SK-N-SH (cell line): ENCODE measurements around the gene NIPAL3. TPM values are rescaled to one million over a fixed set of nuclear protein-coding genes. Genes with fewer than 3 reads are reported as not detected.
A peak's percentile ranks its signal among the peaks of the same experiment; 100 is the strongest.

Experiments
- CTCF ChIA-PET: fragments of 300-600, 350-600 bp; formaldehyde crosslinking; extraction: SDS; loops from one replicate; lab custom pipeline; 2021; lab: Yijun Ruan, JAX
- POLR2A ChIA-PET: fragments of 350-600 bp; sonication (Branson Sonifier 250); formaldehyde crosslinking; extraction: SDS; loops from one replicate; lab custom pipeline; 2020; ENCODE audit warnings: antibody characterized with exemption, inconsistent platforms; lab: Yijun Ruan, JAX
- DNase-seq: peaks from one replicate; pipeline ENCODE4 v3.0.0; 2012
- H2AFZ ChIP-seq: fragments of 200-600 bp; sonication (generic); 2 replicates; pipeline ENCODE4 v1.8.1; 2016; ENCODE audit warnings: antibody characterized with exemption, mild to moderate bottlenecking, low read depth
- H3F3A ChIP-seq: fragments of 200-600 bp; sonication (generic); replicated peaks from 2 replicates; pipeline ENCODE3; 2016; ENCODE audit warnings: antibody characterized with exemption, mild to moderate bottlenecking; ENCODE audit not compliant: insufficient read depth
- H3K27ac ChIP-seq, 2 experiments: fragments of 200-500 bp in 1 of 2; fragments of 200-600 bp in 1 of 2; sonication (Bioruptor generic) in 1 of 2; sonication (generic), shearing (Covaris generic) in 1 of 2; 2 replicates each; pipeline versions ENCODE4 v1.5.1 to v1.6.1; 2014 to 2016; ENCODE audit warnings: low read depth in 2 of 2, inconsistent platforms in 1 of 2, low read length in 1 of 2, mild to moderate bottlenecking in 1 of 2, mixed read lengths in 1 of 2
- H3K27me3 ChIP-seq: fragments of 200-600 bp; sonication (generic), shearing (Covaris generic); 2 replicates; pipeline ENCODE4 v1.6.1; 2016; ENCODE audit warnings: mixed run types; ENCODE audit not compliant: insufficient read depth
- H3K36me3 ChIP-seq, 2 experiments: fragments of 200-500 bp in 1 of 2; fragments of 200-600 bp in 1 of 2; sonication (Bioruptor generic) in 1 of 2; sonication (generic) in 1 of 2; replicated peaks in 1 of 2; 2 replicates each; pipeline versions ENCODE3 to v1.5.1; 2014 to 2016; ENCODE audit warnings: low read length in 1 of 2, mild to moderate bottlenecking in 1 of 2; ENCODE audit not compliant: insufficient read depth in 2 of 2, control insufficient read depth in 1 of 2
- H3K4me1 ChIP-seq, 2 experiments: fragments of 200-500 bp in 1 of 2; fragments of 200-600 bp in 1 of 2; sonication (Bioruptor generic) in 1 of 2; sonication (generic), shearing (Covaris generic) in 1 of 2; 2 replicates each; pipeline versions ENCODE4 v1.5.1 to v1.6.1; 2014 to 2016; ENCODE audit warnings: low read depth in 1 of 2, low read length in 1 of 2, mixed run types in 1 of 2; ENCODE audit not compliant: insufficient read depth in 2 of 2, control insufficient read depth in 1 of 2
- H3K4me2 ChIP-seq: fragments of 200-600 bp; sonication (generic), shearing (Covaris generic); 2 replicates; pipeline ENCODE4 v1.6.1; 2017; ENCODE audit warnings: mixed run types
- H3K4me3 ChIP-seq, 2 experiments: fragments of 200-500 bp in 1 of 2; fragments of 200-600 bp in 1 of 2; sonication (Bioruptor generic) in 1 of 2; sonication (generic), shearing (Covaris generic) in 1 of 2; 2 replicates each; pipeline versions ENCODE4 v1.5.1 to v1.8.1; 2014 to 2016; ENCODE audit warnings: low read depth in 2 of 2, inconsistent platforms in 1 of 2, low read length in 1 of 2, mild to moderate bottlenecking in 1 of 2, mixed read lengths in 1 of 2, moderate library complexity in 1 of 2
- H3K79me2 ChIP-seq: fragments of 200-600 bp; sonication (generic); 2 replicates; pipeline ENCODE4 v1.8.1; 2017; ENCODE audit warnings: mild to moderate bottlenecking; ENCODE audit not compliant: insufficient read depth
- H3K9ac ChIP-seq: fragments of 200-600 bp; sonication (generic); 2 replicates; pipeline ENCODE4 v1.6.1; 2017; ENCODE audit warnings: mixed run types
- H3K9me2 ChIP-seq: fragments of 200-600 bp; sonication (generic); 2 replicates; pipeline ENCODE4 v1.6.1; 2017; ENCODE audit warnings: mixed run types
- H3K9me3 ChIP-seq: fragments of 200-600 bp; sonication (generic); 2 replicates; pipeline ENCODE4 v1.6.1; 2017; ENCODE audit warnings: mixed run types, mild to moderate bottlenecking, moderate library complexity
- H4K20me1 ChIP-seq: fragments of 200-600 bp; sonication (generic); 2 replicates; pipeline ENCODE4 v1.6.1; 2017; ENCODE audit warnings: mild to moderate bottlenecking, mixed run types; ENCODE audit not compliant: insufficient read depth
- CHD2 ChIP-seq: fragments of 150-350 bp; IDR thresholded peaks from 2 replicates; pipeline ENCODE4 v1.6.1; 2018; ENCODE audit warnings: low read length; ENCODE audit not compliant: partially characterized antibody
- ELF1 ChIP-seq: IDR thresholded peaks from 2 replicates; pipeline ENCODE4 v1.4.0; 2012
- FOSL2 ChIP-seq: IDR thresholded peaks from 2 replicates; pipeline ENCODE4 v1.4.0; 2012; ENCODE audit warnings: low read depth, mild to moderate bottlenecking, moderate library complexity, borderline replicate concordance
- GATA2 ChIP-seq: sonication (generic); formaldehyde crosslinking; IDR thresholded peaks from 2 replicates; pipeline ENCODE4 v1.5.0; 2020; ENCODE audit warnings: mild to moderate bottlenecking, missing genetic modification reagents
- IRF3 ChIP-seq: fragments of 150-350 bp; IDR thresholded peaks from 2 replicates; pipeline ENCODE4 v1.6.1; 2016; ENCODE audit warnings: mild to moderate bottlenecking, low read depth, low read length
- MXI1 ChIP-seq: IDR thresholded peaks from 2 replicates; pipeline ENCODE4 v1.6.1; 2012; ENCODE audit warnings: mild to moderate bottlenecking, low read depth, low read length, improper control_type of control experiment
- NFIC ChIP-seq: IDR thresholded peaks from 2 replicates; pipeline ENCODE4 v1.4.0; 2012; ENCODE audit warnings: borderline replicate concordance
- PBX3 ChIP-seq: IDR thresholded peaks from 2 replicates; pipeline ENCODE4; 2012
- POLR2AphosphoS5 ChIP-seq: IDR thresholded peaks from 2 replicates; pipeline ENCODE4 v1.6.1; 2012; ENCODE audit warnings: low read depth, low read length
- RAD21 ChIP-seq: IDR thresholded peaks from 2 replicates; pipeline ENCODE4 v1.6.1; 2012; ENCODE audit warnings: mild to moderate bottlenecking, low read length
- RCOR1 ChIP-seq: fragments of 150-350 bp; IDR thresholded peaks from 2 replicates; pipeline ENCODE4 v1.6.1; 2017; ENCODE audit warnings: antibody characterized with exemption, low read length
- SMC3 ChIP-seq: IDR thresholded peaks from 2 replicates; pipeline ENCODE4 v1.6.1; 2012; ENCODE audit warnings: low read depth, low read length, improper control_type of control experiment
- TCF12 ChIP-seq: IDR thresholded peaks from 2 replicates; pipeline ENCODE4 v1.4.0; 2012
- ZBTB33 ChIP-seq: IDR thresholded peaks from 2 replicates; pipeline ENCODE4 v1.4.0; 2012; ENCODE audit warnings: low read depth, borderline replicate concordance
- WGBS: methylation state at CpG from one replicate; pipeline ENCODE4 v1.1.6; 2017; ENCODE audit warnings: low lambda C conversion rate; 5-methylcytosine and 5-hydroxymethylcytosine counted together
- polyA plus RNA-seq, 3 experiments: library from polyadenylated mRNA; depleted of rRNA; stranded (reverse); fragments of >200 nt; gene quantifications; 2 replicates each; pipeline ENCODE4 v1.2.3, GENCODE V29; 2012
- TF ChIP-seq, protein P1 (sequence below): IDR thresholded peaks from 2 replicates; pipeline ENCODE4 v1.4.0; 2012; ENCODE audit warnings: low read depth
- TF ChIP-seq, protein P2 (sequence below): fragments of 200-600 bp; sonication (generic); IDR thresholded peaks from 2 replicates; pipeline ENCODE4 v1.6.1; 2017; ENCODE audit warnings: antibody characterized with exemption, mild to moderate bottlenecking, moderate library complexity

Gene NIPAL3
- 20.3 and 28.6 TPM in 2 replicates for polyA plus RNA-seq (2012; rRNA removed)
- polyA plus RNA-seq (2012; cell fraction: cytosol; rRNA removed) = 17.2 and 24.0 TPM in 2 replicates
- polyA plus RNA-seq (2012; cell fraction: nucleus; rRNA removed) = 17.4 and 17.9 TPM in 2 replicates

DNA sequence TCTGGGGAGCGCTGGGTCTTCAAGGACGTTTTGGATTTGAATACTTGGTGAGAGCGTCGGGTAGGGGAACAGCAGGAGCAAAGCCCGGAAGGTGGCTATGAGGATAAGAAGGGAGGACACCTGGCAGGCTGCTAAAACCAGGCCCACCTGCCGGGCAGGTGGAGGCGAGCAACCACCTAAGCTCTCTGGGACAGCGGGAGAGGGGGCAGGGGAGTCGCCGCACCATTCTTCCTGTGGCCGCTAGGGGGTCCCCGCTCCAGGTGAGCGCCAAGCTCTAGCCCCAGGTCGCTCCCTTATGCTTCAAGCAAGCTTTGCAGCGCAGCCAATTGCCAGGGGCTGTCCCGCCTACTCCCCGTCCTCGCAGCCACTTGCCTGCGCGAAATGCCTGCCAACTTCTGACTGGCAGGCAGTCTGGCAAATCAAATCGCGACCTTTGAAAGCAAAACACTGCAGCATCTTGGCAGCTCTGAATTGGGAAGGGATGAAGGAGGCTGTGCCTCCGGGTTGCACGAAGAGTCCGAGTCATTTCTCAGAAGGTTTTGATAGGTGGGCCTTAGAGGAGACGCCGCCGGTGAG, at the start of gene NIPAL3:
Gene NIPAL3, plus strand, starts transcription at position 469 of the 576 bp plus-strand sequence. CDS start 3,746 bp downstream, outside the sequence.
- TF ChIP-seq NFIC (peak; percentile 66), POLR2AphosphoS5 (peak; percentile 32; the same call in 1 of the 2 replicates), ELF1 (0 out of 2 replicates have a peak, but pooled peaks have one; percentile 33), RCOR1 (peak; percentile 29; the same call in 1 of the 2 replicates), GATA2 (no peak), RAD21 (peak; percentile 58), FOSL2 (no peak), IRF3 (peak; percentile 83), MXI1 (peak; percentile 29), TCF12 (no peak; the same call in 1 of the 2 replicates), CHD2 (peak; percentile 89), PBX3 (peak; percentile 100), ZBTB33 (no peak), SMC3 (peak; percentile 47)
- TF ChIP-seq, protein P1, sequence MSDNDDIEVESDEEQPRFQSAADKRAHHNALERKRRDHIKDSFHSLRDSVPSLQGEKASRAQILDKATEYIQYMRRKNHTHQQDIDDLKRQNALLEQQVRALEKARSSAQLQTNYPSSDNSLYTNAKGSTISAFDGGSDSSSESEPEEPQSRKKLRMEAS = peak; percentile 10; the same call in 1 of the 2 replicates
- TF ChIP-seq, protein P2, sequence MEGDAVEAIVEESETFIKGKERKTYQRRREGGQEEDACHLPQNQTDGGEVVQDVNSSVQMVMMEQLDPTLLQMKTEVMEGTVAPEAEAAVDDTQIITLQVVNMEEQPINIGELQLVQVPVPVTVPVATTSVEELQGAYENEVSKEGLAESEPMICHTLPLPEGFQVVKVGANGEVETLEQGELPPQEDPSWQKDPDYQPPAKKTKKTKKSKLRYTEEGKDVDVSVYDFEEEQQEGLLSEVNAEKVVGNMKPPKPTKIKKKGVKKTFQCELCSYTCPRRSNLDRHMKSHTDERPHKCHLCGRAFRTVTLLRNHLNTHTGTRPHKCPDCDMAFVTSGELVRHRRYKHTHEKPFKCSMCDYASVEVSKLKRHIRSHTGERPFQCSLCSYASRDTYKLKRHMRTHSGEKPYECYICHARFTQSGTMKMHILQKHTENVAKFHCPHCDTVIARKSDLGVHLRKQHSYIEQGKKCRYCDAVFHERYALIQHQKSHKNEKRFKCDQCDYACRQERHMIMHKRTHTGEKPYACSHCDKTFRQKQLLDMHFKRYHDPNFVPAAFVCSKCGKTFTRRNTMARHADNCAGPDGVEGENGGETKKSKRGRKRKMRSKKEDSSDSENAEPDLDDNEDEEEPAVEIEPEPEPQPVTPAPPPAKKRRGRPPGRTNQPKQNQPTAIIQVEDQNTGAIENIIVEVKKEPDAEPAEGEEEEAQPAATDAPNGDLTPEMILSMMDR = peak; percentile 66
- Histone ChIP-seq H3K79me2 (peaks cover 45% of the 10 kb centered on the region; the same call in 1 of the 2 replicates), H3K36me3 (no peaks in the 10 kb centered on the region), H3F3A (peaks cover 16% of the 10 kb centered on the region), H3K4me2 (peak within 1 kb of the TSS; percentile 91), H4K20me1 (no peaks in the 10 kb centered on the region), H3K9ac (peak within 1 kb of the TSS; percentile 64), H3K9me2 (no peaks in the 10 kb centered on the region), H3K27me3 (no peaks in the 10 kb centered on the region), H3K9me3 (no peaks in the 10 kb centered on the region), H3K4me3 (peak within 1 kb of the TSS; percentile 66 to 91), H3K27ac (peak within 1 kb of the TSS in 1 of 2 experiments; percentile 82; a peak in 3 of 4 replicates), H3K4me1 (peaks cover 17 to 39% of the 10 kb centered on the region in 2 experiments), H2AFZ (peak within 1 kb of the TSS; percentile 87)
- ChIA-PET POLR2A (interaction anchor here (0.6 kb wide), 1 partner anchor 99 kb away, joined by 3 read pairs; no protein-coding TSS in a partner anchor), CTCF (interaction anchor here (0.6 to 2.9 kb wide), 48 partner anchors 8 to 482 kb away, joined by 3 to 24 read pairs (median 4); no protein-coding TSS in a partner anchor)
- peak; percentile 91 for DNase-seq
- WGBS = 18% methylated on average over 19 of the region's 28 CpGs
